HepG2 (cell line): ENCODE data around the gene SETD3.

ENCODE experiments used
- CEBPG ChIP-seq: IDR thresholded peaks from 2 replicates; pipeline ENCODE4 v1.6.1; 2016
- ETV6 ChIP-seq: sonication (generic); formaldehyde crosslinking; conservative IDR thresholded peaks from 2 replicates; pipeline ENCODE4 v1.4.0; 2020; ENCODE audit warnings: missing genetic modification reagents
- GABPA ChIP-seq, 2 experiments: IDR thresholded peaks; 2 replicates each; pipeline ENCODE4 v1.6.1; 2011 to 2016; ENCODE audit warnings: low read depth in 2 of 2, low read length in 1 of 2, missing biosample characterization in 1 of 2, missing genetic modification characterization in 1 of 2
- HMGXB4 ChIP-seq, 2 experiments: sonication (generic) in 1 of 2; formaldehyde crosslinking in 1 of 2; IDR thresholded peaks; 2 replicates each; pipeline versions ENCODE4 v1.4.0 to v1.6.1; 2018 to 2020; ENCODE audit warnings: missing genetic modification reagents in 2 of 2, borderline replicate concordance in 1 of 2, low read depth in 1 of 2, mild to moderate bottlenecking in 1 of 2, missing biosample characterization in 1 of 2
- MXI1 ChIP-seq: IDR thresholded peaks from 3 replicates; pipeline ENCODE4 v1.6.1; 2012; ENCODE audit warnings: low read depth, low read length, inconsistent platforms, borderline replicate concordance
- NFKB2 ChIP-seq: sonication (generic); formaldehyde crosslinking; IDR thresholded peaks from 2 replicates; pipeline ENCODE4 v1.4.0; 2020; ENCODE audit warnings: missing genetic modification reagents, borderline replicate concordance
- REST ChIP-seq, 2 experiments: IDR thresholded peaks; 2 replicates each; pipeline ENCODE4 v1.6.1; 2011 to 2012; ENCODE audit warnings: low read length in 2 of 2, borderline replicate concordance in 1 of 2, low read depth in 1 of 2, mild to moderate bottlenecking in 1 of 2, moderate library complexity in 1 of 2
- U2AF1 ChIP-seq: fragments of 200-400 bp; formaldehyde crosslinking; optimal IDR thresholded peaks from 2 replicates; pipeline ENCODE3; 2017; ENCODE audit warnings: mild to moderate bottlenecking, low read depth, low read length

- TF ChIP-seq CEBPG (CRISPR knock-in tag) (no peak), ETV6 (no peak), NFKB2 (CRISPR knock-in tag) (no peak), HMGXB4 (CRISPR knock-in tag; IDR thresholded peaks at IDR 0.05; ENCODE audit: borderline replicate concordance in 1 of 2, low read depth in 1 of 2) (no peak), U2AF1 (no peak), REST (IDR thresholded peaks at IDR 0.05; ENCODE audit: borderline replicate concordance in 1 of 2, low read depth in 1 of 2, low read length in 2 of 2) (no peak), GABPA (IDR thresholded peaks at IDR 0.05; ENCODE audit: low read depth, low read length) (no peak), GABPA (CRISPR knock-in tag; IDR thresholded peaks at IDR 0.05; ENCODE audit: low read depth) (no peak), MXI1 (no peak)
Measured at GRCh38 chr14:99461411-99462085, 19.1 kb downstream of the SETD3 start.
